Neural crest cell (in vitro differentiated cells): Measurements from ENCODE around the gene GSX1. TPM values are rescaled to one million over a fixed set of nuclear protein-coding genes. Genes with fewer than 3 reads are reported as not detected.

ENCODE experiments used
- DNase-seq: peaks from one replicate; pipeline ENCODE4 v3.0.0; 2021; ENCODE audit warnings: low read depth, mixed read lengths, low spot score
- H3K27ac Mint-ChIP-seq: one replicate; pipeline ENCODE4 v1.8.0; 2021; ENCODE audit warnings: mild to moderate bottlenecking, mixed read lengths; ENCODE audit not compliant: unreplicated experiment
- H3K27me3 Mint-ChIP-seq: 2 replicates; pipeline ENCODE4 v1.8.0; 2021; ENCODE audit warnings: low read depth, mild to moderate bottlenecking, mixed read lengths
- H3K36me3 Mint-ChIP-seq: 2 replicates; pipeline ENCODE4 v1.8.0; 2021; ENCODE audit warnings: low read depth, mild to moderate bottlenecking, mixed read lengths
- H3K4me1 Mint-ChIP-seq: 2 replicates; pipeline ENCODE4 v1.8.0; 2021; ENCODE audit warnings: mixed read lengths
- H3K4me3 Mint-ChIP-seq: one replicate; pipeline ENCODE4 v1.8.0; 2021; ENCODE audit warnings: mild to moderate bottlenecking, mixed read lengths
- H3K9me3 Mint-ChIP-seq: 2 replicates; pipeline ENCODE4 v1.8.0; 2021; ENCODE audit warnings: mixed read lengths
- CTCF ChIP-seq: fragments of 200-600 bp; sonication (generic); conservative IDR thresholded peaks from 2 replicates; pipeline ENCODE4 v1.5.0; 2021; ENCODE audit warnings: antibody characterized with exemption, mild to moderate bottlenecking
- total RNA-seq: library from RNA; stranded (reverse); gene quantifications from 2 replicates; pipeline ENCODE4 v1.2.1, GENCODE V29; 2021

The GSX1 gene
- total RNA-seq, 1 donor from 2014 or later, result 11.4 TPM

DNA sequence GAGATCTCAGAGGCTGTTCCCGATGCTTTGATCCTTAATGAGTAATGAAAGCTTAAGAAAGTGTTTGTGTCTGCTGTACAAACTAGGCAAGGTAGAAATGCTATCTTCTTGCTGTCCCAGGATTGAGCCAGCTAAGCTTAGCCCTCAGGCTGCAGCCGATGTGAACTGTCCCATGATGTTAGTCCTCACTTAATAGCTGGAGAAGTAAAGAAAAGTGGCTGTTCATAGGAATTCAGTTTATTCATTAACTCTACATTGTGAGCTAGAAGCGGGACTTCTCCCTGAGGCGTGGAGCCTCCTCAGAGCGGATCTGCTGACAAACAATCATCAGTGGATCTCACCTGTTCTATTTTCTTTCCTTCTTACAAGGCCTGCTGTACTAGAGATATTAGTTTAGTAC is 10.1 kb upstream of the GSX1 start:
- Mint-ChIP-seq H3K4me3 (no peak overlapping the region), H3K9me3 (no peaks in the 10 kb centered on the region), H3K27me3 (peaks cover 73% of the 10 kb centered on the region), H3K4me1 (peaks cover 29% of the 10 kb centered on the region), H3K36me3 (no peaks in the 10 kb centered on the region), H3K27ac (no peak overlapping the region)
- no peak for DNase-seq
- no peak for TF ChIP-seq CTCF

- TF ChIP-seq CTCF, result peak; percentile 46
- Mint-ChIP-seq H3K36me3 (no peaks in the 10 kb centered on the region), H3K4me1 (peaks cover 21% of the 10 kb centered on the region), H3K27ac (peak overlapping the region; percentile 32), H3K4me3 (no peak overlapping the region), H3K9me3 (no peaks in the 10 kb centered on the region), H3K27me3 (peaks cover 75% of the 10 kb centered on the region)
- DNase-seq, result no peak
Observed at GRCh38 chr13:27783111-27783510, 9.2 kb upstream of the GSX1 start.

GRCh38 chr13:27788271-27788670 is 4.0 kb upstream of the GSX1 start:
- peaks cover 31% of the 10 kb centered on the region for H3K4me1 Mint-ChIP-seq
- no peak for DNase-seq
- H3K27ac Mint-ChIP-seq, result no peak overlapping the region
- H3K36me3 Mint-ChIP-seq, result no peaks in the 10 kb centered on the region
- H3K27me3 Mint-ChIP-seq, result peaks cover 92% of the 10 kb centered on the region
- no peak for TF ChIP-seq CTCF
- no peaks in the 10 kb centered on the region for H3K9me3 Mint-ChIP-seq
- H3K4me3 Mint-ChIP-seq, result no peak overlapping the region

- DNase-seq, result no peak
- no peak overlapping the region for H3K27ac Mint-ChIP-seq
- peak overlapping the region; percentile 67 for H3K4me3 Mint-ChIP-seq
- H3K9me3 Mint-ChIP-seq, result no peaks in the 10 kb centered on the region
- H3K36me3 Mint-ChIP-seq, result no peaks in the 10 kb centered on the region
- TF ChIP-seq CTCF, result no peak
- peaks cover 92% of the 10 kb centered on the region for H3K27me3 Mint-ChIP-seq
- peaks cover 33% of the 10 kb centered on the region for H3K4me1 Mint-ChIP-seq
Observed at GRCh38 chr13:27789153-27789494, 3.2 kb upstream of the GSX1 start.

DNA sequence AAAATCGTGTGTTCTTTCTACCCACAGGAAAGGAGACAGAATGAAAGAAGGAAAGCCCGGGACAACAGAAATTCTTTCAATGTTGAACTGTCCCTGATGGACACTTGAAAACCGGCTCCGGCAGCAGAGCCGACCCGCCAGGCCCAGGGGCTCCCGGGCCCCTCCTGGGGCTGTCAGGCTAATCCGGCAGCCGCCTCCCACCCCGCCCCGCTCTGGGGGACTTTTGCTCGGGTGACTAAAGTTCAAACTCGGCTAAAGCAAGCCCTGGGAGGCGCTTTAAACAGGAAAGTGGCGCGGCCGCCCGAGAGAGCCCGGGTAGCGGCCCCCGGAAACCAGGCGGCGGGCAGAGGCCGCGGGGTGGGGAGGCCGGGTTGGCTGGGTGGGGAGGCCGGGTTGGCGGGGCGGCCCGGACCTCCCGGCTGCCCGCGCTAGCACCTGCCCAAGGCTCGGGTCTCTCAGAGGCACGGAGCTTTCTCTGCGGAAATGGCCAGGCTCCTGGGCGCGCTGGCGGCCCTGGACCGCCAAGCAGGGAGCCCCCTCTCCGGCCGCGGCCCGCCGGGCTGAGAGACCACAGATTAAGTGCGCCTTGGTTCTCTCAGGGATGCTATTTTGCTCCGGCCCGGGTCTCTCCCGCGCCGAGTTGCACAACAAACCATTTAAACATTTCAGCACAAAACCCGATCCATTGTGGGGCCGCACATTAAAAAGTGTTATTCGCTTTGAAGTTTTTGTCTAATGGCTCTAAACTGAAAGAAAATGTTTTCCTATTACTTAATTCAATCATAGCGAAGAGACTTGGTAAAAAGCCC is 2.6 kb upstream of the GSX1 start:
- H3K4me1 Mint-ChIP-seq, result peaks cover 38% of the 10 kb centered on the region
- TF ChIP-seq CTCF, result no peak
- H3K9me3 Mint-ChIP-seq, result no peaks in the 10 kb centered on the region
- no peak overlapping the region for H3K27ac Mint-ChIP-seq
- peak overlapping the region; percentile 75 for H3K4me3 Mint-ChIP-seq
- DNase-seq, result peak; percentile 22
- H3K36me3 Mint-ChIP-seq, result peaks cover 3% of the 10 kb centered on the region
- peaks cover 92% of the 10 kb centered on the region for H3K27me3 Mint-ChIP-seq
